ENCODE data around the gene OR2AE1. TPM values are rescaled to one million over a fixed set of nuclear protein-coding genes. Genes with fewer than 3 reads are reported as not detected.

The OR2AE1 gene
- total RNA-seq, 1 donor from 2014 or later = 1.3 TPM

GRCh38 chr7:99835189-99835588, 41.6 kb downstream of the OR2AE1 start:
- Mint-ChIP-seq H3K9me3 (no peaks in the 10 kb centered on the region), H3K27ac (no peak overlapping the region), H3K27me3 (peaks cover 12% of the 10 kb centered on the region), H3K4me3 (no peak overlapping the region), H3K36me3 (ENCODE audit: low read depth) (no peaks in the 10 kb centered on the region), H3K4me1 (peaks cover 4% of the 10 kb centered on the region)
- intact Hi-C loops (cut with micrococcal nuclease) = no loop called here
- POLR2A ChIA-PET = no interaction called here
- CTCF ChIA-PET = no interaction called here
- ATAC-seq (ENCODE audit: low read depth) (no peak), DNase-seq (no peak)
- no peak for TF ChIP-seq CTCF (IDR thresholded peaks at IDR 0.05)

GRCh38 chr7:99834382-99834781, 42.5 kb downstream of the OR2AE1 start:
- Mint-ChIP-seq H3K4me1 (peaks cover 4% of the 10 kb centered on the region), H3K36me3 (ENCODE audit: low read depth) (no peaks in the 10 kb centered on the region), H3K4me3 (no peak overlapping the region), H3K27me3 (peaks cover 13% of the 10 kb centered on the region), H3K9me3 (no peaks in the 10 kb centered on the region), H3K27ac (no peak overlapping the region)
- ChIA-PET POLR2A (no interaction called here), CTCF (no interaction called here)
- intact Hi-C loops (cut with micrococcal nuclease) = no loop called here
- DNase-seq = no peak
- ATAC-seq (ENCODE audit: low read depth) = no peak
- no peak for TF ChIP-seq CTCF (IDR thresholded peaks at IDR 0.05)

GRCh38 chr7:99833289-99833877, 43.5 kb downstream of the OR2AE1 start:
- H3K36me3 Mint-ChIP-seq (ENCODE audit: low read depth) = no peaks in the 10 kb centered on the region
- no peak overlapping the region for H3K4me3 Mint-ChIP-seq
- CTCF ChIA-PET = no interaction called here
- peaks cover 19% of the 10 kb centered on the region for H3K27me3 Mint-ChIP-seq
- peaks cover 4% of the 10 kb centered on the region for H3K4me1 Mint-ChIP-seq
- ATAC-seq (ENCODE audit: low read depth) (no peak), DNase-seq (no peak)
- no peak for TF ChIP-seq CTCF (IDR thresholded peaks at IDR 0.05)
- intact Hi-C loops (cut with micrococcal nuclease) = no loop called here
- POLR2A ChIA-PET = no interaction called here
- no peaks in the 10 kb centered on the region for H3K9me3 Mint-ChIP-seq
- H3K27ac Mint-ChIP-seq = no peak overlapping the region

GRCh38 chr7:99831595-99831994, 45.2 kb downstream of the OR2AE1 start:
- ChIA-PET POLR2A (no interaction called here), CTCF (no interaction called here)
- Mint-ChIP-seq H3K36me3 (ENCODE audit: low read depth) (no peaks in the 10 kb centered on the region), H3K27ac (no peak overlapping the region), H3K9me3 (no peaks in the 10 kb centered on the region), H3K4me1 (no peaks in the 10 kb centered on the region), H3K4me3 (no peak overlapping the region), H3K27me3 (peaks cover 24% of the 10 kb centered on the region)
- no peak for DNase-seq
- ATAC-seq (ENCODE audit: low read depth) = no peak
- no peak for TF ChIP-seq CTCF (IDR thresholded peaks at IDR 0.05)
- intact Hi-C loops (cut with micrococcal nuclease) = no loop called here

- Mint-ChIP-seq H3K36me3 (ENCODE audit: low read depth) (no peaks in the 10 kb centered on the region), H3K27me3 (peaks cover 27% of the 10 kb centered on the region), H3K4me3 (no peak overlapping the region), H3K27ac (no peak overlapping the region), H3K4me1 (no peaks in the 10 kb centered on the region), H3K9me3 (no peaks in the 10 kb centered on the region)
- ATAC-seq (ENCODE audit: low read depth) (no peak), DNase-seq (no peak)
- ChIA-PET POLR2A (no interaction called here), CTCF (no interaction called here)
- TF ChIP-seq CTCF (IDR thresholded peaks at IDR 0.05) = no peak
- intact Hi-C loops (cut with micrococcal nuclease) = no loop called here
These were observed 47.2 kb downstream of the OR2AE1 start for GRCh38 chr7:99829524-99830160.
